Stimulated activated CD8-positive, alpha-beta memory T cell treated with anti-CD3 and anti-CD28 coated beads, Interleukin-15, amount 100 ng/mL, for 48 hours (primary cell): ENCODE data around the gene RAB35.
"Not testable (repeated sequence)": the region's sequence is repeated elsewhere in the genome, so short reads cannot be mapped to it uniquely, and the experiment has no call there.

Experiments used
- DNase-seq, 2 donors: peaks; one replicate each; pipeline ENCODE4 v3.0.0-alpha.2; 2020; ENCODE audit warnings: low read depth in 2 of 2

Gene RAB35

DNA sequence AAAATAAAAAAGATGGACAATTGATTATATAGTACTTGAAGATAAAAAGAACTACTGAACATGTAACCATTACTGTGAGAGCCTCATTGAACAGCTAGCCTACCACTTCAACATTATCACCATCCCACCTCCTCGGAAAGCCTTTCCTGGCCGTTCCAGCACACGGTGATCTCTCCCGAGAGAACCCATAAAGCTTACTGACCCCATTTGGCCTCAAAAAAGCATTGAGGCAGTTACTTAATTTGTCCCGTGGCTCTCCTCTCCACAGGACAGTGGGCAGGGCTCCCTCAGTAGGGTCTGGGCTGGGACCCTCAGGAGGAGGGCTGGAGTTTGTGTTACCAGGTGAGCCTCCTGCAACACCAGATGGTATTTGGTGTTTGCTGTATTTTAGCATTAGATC lies 55.8 kb downstream of the RAB35 start:
- DNase-seq, result no peak

DNA sequence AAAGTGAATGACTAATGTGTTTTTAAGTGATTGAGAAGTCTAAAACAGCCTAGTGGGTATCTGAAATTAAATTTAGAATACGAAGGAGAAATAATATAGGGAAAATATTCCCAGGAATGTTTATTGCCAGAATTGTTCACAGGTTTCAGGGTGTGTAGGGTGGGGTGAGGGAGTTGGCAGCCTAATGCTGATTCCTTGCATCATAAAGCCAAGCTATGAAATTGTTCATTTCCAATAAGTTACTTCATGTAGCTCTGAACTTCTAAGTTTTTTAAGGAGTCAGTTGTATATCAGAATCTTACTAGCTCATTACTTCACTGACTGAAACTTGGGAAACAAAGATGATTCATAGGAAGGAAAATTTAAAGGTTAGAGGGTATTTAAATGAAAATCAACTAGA lies 56.4 kb downstream of the RAB35 start:
- DNase-seq, result no peak

DNA sequence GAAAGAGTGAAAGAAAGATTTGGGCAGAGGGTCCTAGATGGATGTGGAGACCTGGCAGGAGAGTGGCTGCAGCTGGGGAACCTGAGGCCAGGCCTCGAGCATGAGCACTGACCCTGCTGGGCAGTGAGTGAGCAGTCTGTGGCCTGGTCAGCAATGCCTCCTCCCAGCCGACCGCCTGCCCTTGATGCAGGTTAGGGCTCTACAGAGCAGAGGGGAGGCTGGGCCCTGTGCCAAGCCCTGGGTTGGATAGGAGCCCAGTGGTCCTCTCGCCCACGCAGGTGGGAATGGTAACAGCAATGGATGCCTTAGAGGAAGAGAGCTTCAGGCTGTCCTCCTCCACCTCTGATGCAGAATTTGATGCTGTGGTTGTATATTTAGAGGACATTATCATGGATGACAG lies 59.8 kb downstream of the RAB35 start:
- DNase-seq, result no peak

DNA sequence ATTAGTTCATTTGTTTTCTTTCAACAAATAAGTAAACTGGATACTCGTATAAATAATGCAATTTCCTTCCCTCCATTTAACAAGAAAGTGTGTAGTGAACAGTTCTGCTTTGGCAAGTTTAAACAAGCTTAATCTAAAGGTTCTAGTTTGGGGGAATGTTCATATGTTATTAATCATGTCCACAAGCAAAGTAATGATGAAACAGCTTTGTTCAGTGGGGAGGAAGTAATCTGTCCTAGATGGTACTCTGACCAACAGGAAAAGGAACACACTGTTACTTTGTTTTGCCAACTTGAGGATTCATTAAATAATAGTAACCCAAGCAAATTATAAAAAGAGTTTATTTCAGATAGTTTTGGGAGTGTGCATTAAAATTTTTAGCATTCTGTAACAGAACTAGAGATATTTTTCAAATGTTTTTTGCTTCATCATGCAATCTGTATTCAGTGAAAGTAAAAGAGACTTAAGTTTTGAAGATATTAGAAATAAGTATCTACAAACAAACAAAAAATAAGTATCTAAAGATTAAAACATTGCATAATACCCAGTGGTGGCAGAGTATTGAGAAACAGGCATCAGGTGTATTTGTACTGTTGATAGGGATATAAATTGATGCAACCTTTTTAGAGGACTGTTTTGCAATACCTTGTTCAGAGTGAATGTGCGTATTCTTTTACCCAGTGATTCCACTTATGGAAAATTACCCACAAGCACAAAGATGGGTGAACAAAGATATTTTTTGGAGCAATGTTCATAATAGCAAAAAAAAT lies 61.1 kb downstream of the RAB35 start:
- no peak for DNase-seq

DNA sequence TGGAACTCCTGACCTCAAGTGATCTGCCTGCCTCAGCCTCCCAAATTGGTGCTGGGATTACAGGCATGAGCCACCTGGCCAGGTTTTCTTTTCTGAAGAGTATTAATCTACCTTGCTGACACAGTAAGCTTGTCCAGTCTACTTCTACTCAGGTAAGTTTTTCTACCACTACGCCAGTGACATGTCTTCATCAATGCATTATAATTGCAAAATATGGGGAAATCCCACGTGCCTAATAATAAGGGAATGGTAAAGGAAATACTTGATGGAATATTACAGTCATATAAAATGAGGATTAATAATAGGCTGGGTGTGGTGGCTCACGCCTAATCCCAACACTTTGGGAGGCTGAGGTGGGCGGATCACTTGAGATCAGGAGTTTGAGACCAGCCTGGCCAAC lies 62.3 kb downstream of the RAB35 start:
- no peak for DNase-seq

DNA sequence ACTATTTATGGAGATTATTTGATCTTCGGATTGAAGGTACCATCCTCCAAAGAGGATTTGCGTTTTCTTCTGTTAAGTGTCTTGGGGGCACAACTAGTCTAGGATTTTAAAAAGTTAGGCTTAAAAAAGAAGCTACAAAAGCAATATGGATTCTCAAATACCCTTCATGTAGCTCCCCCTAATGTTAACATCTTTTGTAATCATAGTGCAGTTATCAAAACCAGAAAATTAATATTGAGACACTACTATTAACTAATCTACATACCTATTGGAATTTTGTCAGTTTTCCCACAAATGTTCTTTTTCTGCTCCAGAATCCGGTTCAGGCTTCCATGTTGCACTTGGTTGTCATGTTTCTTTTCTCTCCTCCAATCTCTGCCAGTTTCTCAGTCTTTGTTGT lies 65.0 kb downstream of the RAB35 start:
- no peak for DNase-seq

DNA sequence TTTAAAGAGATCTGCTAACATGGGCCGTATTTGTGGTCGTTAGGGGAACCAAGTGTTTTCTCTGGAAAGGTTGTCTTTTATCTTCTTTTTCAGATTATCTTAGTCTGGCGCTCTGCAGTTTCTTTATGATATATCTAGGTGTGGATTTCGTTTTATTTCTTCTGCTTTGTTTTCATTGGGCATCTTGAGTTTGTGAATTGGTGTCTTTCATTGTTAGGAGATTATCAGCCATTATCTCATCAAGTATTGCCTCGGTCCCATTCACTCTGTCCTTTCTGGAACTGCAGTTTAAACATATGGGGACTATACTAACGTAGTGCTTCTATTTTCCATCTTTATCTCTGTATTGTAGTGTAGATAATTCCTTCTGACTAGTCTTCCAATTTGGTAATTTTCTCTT lies 67.1 kb downstream of the RAB35 start:
- no peak for DNase-seq

DNA sequence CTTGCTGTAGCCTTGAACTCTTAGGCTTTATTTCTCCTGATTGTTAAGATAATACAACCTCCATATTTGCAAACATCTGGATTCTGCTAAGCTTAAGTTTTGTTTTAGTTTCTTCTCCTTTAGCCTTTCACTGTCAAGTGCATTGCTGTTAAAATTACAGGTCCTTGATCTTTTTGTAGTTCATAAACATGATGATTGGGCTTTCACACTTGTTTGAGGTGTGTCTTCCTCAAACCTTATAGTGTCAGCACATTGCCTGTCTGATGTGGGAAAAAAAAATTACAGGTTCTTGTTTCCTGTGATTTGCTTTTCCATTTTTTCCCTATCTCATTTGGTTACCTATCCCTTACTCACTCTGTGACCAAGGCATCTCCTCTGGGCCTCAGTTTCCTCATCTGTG lies 68.3 kb downstream of the RAB35 start:
- no peak for DNase-seq

DNA sequence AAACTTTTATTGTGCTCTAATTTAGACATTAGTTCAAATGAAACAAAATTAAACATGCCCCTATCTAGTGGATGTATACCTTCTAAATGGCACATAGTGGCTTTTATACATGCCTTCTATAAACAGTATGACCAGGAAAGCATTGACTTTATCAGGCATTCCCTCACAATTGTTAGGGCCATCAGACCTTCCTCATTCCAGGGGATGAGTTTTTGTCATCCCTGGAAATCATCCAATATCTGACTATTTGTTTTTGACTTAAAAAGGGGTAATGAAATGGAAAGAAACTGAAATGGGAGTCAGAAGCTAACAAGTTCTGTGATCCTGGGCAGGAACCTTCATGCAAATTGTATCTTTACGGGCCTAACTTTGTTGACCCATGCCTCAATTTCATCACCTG lies 69.5 kb downstream of the RAB35 start:
- no peak for DNase-seq

DNA sequence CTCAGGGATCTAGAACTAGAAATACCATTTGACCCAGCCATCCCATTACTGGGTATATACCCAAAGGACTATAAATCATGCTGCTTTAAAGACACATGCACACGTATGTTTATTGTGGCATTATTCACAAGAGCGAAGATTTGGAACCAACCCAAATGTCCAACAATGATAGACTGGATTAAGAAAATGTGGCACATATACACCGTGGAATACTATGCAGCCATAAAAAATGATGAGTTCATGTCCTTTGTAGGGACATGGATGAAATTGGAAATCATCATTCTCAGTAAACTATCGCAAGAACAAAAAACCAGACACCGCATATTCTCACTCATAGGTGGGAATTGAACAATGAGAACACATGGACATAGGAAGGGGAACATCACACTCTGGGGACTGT lies 71.2 kb downstream of the RAB35 start:
- not testable (repeated sequence) for DNase-seq
